ENCODE results near the gene SPACA6.

The SPACA6 gene

GRCh38 chr19:51739466-51740213, 46.5 kb downstream of the SPACA6 start:
- DNase-seq: no peak

- DNase-seq: no peak
These were observed 47.2 kb downstream of the SPACA6 start for GRCh38 chr19:51740356-51740755.

GRCh38 chr19:51742789-51743188, 49.7 kb downstream of the SPACA6 start:
- no peak for DNase-seq

- no peak for DNase-seq
These were observed 50.3 kb downstream of the SPACA6 start for GRCh38 chr19:51743405-51743804.

- DNase-seq: no peak
These were observed 53.6 kb downstream of the SPACA6 start for GRCh38 chr19:51746731-51747130.

GRCh38 chr19:51749979-51750378, 56.8 kb downstream of the SPACA6 start:
- no peak for DNase-seq

- no peak for DNase-seq
These were observed 57.4 kb downstream of the SPACA6 start for GRCh38 chr19:51750400-51751094.

- DNase-seq: no peak
These were observed 58.5 kb downstream of the SPACA6 start, which contains the start of gene FPR1 for GRCh38 chr19:51751655-51752054. Gene FPR1 (minus strand): TSS chr19:51751878. CDS start chr19:51746994, 4,884 bp downstream.

GRCh38 chr19:51754109-51754508, 61.0 kb downstream of the SPACA6 start:
- no peak for DNase-seq

GRCh38 chr19:51754770-51755169, 61.6 kb downstream of the SPACA6 start:
- DNase-seq: no peak

Data from stimulated activated CD4-positive, alpha-beta T cell treated with anti-CD3 and anti-CD28 coated beads, Interleukin-12 subunit alpha, Interleukin-12 subunit beta, amount 100 ng/mL, for 4 hours (primary cell).